Measurements from ENCODE around the gene RB1. TPM values are rescaled to one million over a fixed set of nuclear protein-coding genes. Genes with fewer than 3 reads are reported as not detected.

RB1 gene
- total and polyA plus RNA-seq, 11 donors, result 8.5 to 52.1 (median 26.7) TPM

- Histone ChIP-seq H3K27ac (peak overlapping the region in 1 of 12 donors; percentile 5), H3K36me3 (peaks cover 0 to 95% (median 71%) of the 10 kb centered on the region in 9 donors), H3K9me3 (no peaks in the 10 kb centered on the region), H3K4me1 (peaks cover 0 to 34% (median 8%) of the 10 kb centered on the region in 12 donors), H3K27me3 (no peaks in the 10 kb centered on the region), H3K4me3 (no peak overlapping the region)
- no peak for DNase-seq
- intact Hi-C loops (cut with DNase I), result no loop called here
- 78 to 95% (median 89%) methylated on average over 2 of the region's 2 CpGs for WGBS, 4 donors
- no peak for ATAC-seq
- TF ChIP-seq POLR2A (IDR thresholded peaks at IDR 0.05), result no peak
- no peak for TF ChIP-seq CTCF (IDR thresholded peaks at IDR 0.05)
Observed at GRCh38 chr13:48266701-48267639, 36.6 kb upstream of the RB1 start.

GRCh38 chr13:48268019-48268418, 35.5 kb upstream of the RB1 start:
- Histone ChIP-seq H3K27me3 (no peaks in the 10 kb centered on the region), H3K4me1 (peaks cover 0 to 26% (median 8%) of the 10 kb centered on the region in 12 donors), H3K36me3 (peaks cover 0 to 89% (median 62%) of the 10 kb centered on the region in 9 donors), H3K27ac (no peak overlapping the region), H3K4me3 (no peak overlapping the region), H3K9me3 (no peaks in the 10 kb centered on the region)
- intact Hi-C loops (cut with DNase I), result no loop called here
- TF ChIP-seq POLR2A (IDR thresholded peaks at IDR 0.05), result no peak
- no peak for TF ChIP-seq CTCF (IDR thresholded peaks at IDR 0.05)
- WGBS, 4 donors, result 88 to 97% (median 92%) methylated on average over 4 of the region's 4 CpGs
- ATAC-seq, result no peak
- no peak for DNase-seq

GRCh38 chr13:48273346-48273745, 30.2 kb upstream of the RB1 start:
- TF ChIP-seq CTCF (IDR thresholded peaks at IDR 0.05) (no peak), POLR2A (IDR thresholded peaks at IDR 0.05) (no peak)
- ATAC-seq (no peak), DNase-seq (no peak)
- H3K9me3 ChIP-seq, result no peaks in the 10 kb centered on the region
- 77 to 86% (median 83%) methylated on average over 4 of the region's 4 CpGs for WGBS, 4 donors
- H3K27ac ChIP-seq, result no peak overlapping the region
- H3K36me3 ChIP-seq, result peaks cover 0 to 49% (median 32%) of the 10 kb centered on the region in 9 donors
- intact Hi-C loops (cut with DNase I), result no loop called here
- no peak overlapping the region for H3K4me3 ChIP-seq
- peaks cover 0 to 4% (median 0%) of the 10 kb centered on the region in 12 donors for H3K4me1 ChIP-seq
- no peaks in the 10 kb centered on the region for H3K27me3 ChIP-seq

- H3K4me3 ChIP-seq, result no peak overlapping the region
- TF ChIP-seq POLR2A (IDR thresholded peaks at IDR 0.05), result no peak
- TF ChIP-seq CTCF (IDR thresholded peaks at IDR 0.05), result no peak
- H3K4me1 ChIP-seq, result peaks cover 0 to 9% (median 0%) of the 10 kb centered on the region in 12 donors
Observed at GRCh38 chr13:48275507-48275906, 28.0 kb upstream of the RB1 start.

More at GRCh38 chr13:48275507-48275906, 28.0 kb upstream of the RB1 start:
- Histone ChIP-seq H3K27ac (no peak overlapping the region), H3K9me3 (no peaks in the 10 kb centered on the region), H3K27me3 (no peaks in the 10 kb centered on the region), H3K36me3 (peaks cover 0 to 31% (median 11%) of the 10 kb centered on the region in 9 donors)
- WGBS, 4 donors, result 87 to 92% (median 90%) methylated on average over 4 of the region's 4 CpGs
- no peak for ATAC-seq
- intact Hi-C loops (cut with DNase I), result no loop called here
- no peak for DNase-seq
